IPS-NIHi7 (cell line): ENCODE data around the gene USF3.

Source experiments
- DNase-seq: peaks from one replicate; pipeline ENCODE4 v3.0.0; 2012; ENCODE audit warnings: mixed read lengths; ENCODE audit errors: extremely low spot score

USF3 gene, protein sequence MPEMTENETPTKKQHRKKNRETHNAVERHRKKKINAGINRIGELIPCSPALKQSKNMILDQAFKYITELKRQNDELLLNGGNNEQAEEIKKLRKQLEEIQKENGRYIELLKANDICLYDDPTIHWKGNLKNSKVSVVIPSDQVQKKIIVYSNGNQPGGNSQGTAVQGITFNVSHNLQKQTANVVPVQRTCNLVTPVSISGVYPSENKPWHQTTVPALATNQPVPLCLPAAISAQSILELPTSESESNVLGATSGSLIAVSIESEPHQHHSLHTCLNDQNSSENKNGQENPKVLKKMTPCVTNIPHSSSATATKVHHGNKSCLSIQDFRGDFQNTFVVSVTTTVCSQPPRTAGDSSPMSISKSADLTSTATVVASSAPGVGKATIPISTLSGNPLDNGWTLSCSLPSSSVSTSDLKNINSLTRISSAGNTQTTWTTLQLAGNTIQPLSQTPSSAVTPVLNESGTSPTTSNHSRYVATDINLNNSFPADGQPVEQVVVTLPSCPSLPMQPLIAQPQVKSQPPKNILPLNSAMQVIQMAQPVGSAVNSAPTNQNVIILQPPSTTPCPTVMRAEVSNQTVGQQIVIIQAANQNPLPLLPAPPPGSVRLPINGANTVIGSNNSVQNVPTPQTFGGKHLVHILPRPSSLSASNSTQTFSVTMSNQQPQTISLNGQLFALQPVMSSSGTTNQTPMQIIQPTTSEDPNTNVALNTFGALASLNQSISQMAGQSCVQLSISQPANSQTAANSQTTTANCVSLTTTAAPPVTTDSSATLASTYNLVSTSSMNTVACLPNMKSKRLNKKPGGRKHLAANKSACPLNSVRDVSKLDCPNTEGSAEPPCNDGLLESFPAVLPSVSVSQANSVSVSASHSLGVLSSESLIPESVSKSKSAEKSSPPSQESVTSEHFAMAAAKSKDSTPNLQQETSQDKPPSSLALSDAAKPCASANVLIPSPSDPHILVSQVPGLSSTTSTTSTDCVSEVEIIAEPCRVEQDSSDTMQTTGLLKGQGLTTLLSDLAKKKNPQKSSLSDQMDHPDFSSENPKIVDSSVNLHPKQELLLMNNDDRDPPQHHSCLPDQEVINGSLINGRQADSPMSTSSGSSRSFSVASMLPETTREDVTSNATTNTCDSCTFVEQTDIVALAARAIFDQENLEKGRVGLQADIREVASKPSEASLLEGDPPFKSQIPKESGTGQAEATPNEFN (N-terminal part only)

GRCh38 chr3:113695786-113696645 lies at the start of gene USF3:
Gene USF3 (minus strand): TSS chr3:113696642. CDS start chr3:113674878, 21,764 bp downstream.
- DNase-seq = peak; percentile 92

- peak; percentile 92 for DNase-seq
Observed at GRCh38 chr3:113745756-113746547, 49.5 kb upstream of the USF3 start, which contains the start of gene NAA50. Gene NAA50 (minus strand): TSS chr3:113746249. CDS start chr3:113745949, 300 bp downstream.

DNA sequence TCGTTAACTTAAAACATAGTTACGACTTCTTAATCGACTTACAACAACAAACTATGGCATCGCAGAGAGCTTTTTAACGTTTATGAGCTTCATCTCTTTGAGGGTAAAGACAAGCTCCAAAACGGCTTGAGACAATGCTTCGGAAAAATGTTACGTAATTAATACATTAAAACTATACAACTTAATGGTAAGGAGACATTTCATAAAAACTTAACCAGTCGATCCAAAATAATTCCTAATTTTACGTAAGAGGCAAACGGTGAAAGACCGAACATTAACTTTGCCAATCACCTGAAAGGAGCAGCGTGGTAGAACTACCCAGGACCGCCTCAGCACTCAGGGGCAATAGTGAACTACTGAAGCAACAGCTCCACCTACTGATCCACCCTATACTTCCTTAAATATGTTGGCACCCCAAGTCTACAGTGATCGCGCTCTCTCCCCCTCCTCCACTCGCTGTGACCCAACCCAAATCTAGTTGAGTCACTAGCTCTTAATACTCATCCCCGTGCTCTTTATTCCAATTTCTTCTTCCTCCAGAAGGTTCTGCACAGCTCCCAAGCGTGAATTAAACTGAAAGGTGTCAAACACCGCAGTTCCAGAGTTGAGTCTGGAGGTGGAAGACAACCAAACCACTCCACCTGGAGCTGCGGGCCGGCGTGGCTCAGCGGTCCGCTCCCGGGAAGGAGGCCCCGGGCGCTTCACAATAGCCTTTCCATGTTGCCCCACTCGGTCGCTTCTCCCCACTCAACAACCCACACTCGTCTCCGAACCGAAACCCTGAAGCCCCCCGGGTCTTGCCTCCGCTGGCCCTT lies 48.7 kb upstream of the USF3 start:
- peak; percentile 81 for DNase-seq

GRCh38 chr3:113743006-113743630 lies 46.7 kb upstream of the USF3 start:
- no peak for DNase-seq

GRCh38 chr3:113741620-113742019 lies 45.2 kb upstream of the USF3 start:
- no peak for DNase-seq

DNA sequence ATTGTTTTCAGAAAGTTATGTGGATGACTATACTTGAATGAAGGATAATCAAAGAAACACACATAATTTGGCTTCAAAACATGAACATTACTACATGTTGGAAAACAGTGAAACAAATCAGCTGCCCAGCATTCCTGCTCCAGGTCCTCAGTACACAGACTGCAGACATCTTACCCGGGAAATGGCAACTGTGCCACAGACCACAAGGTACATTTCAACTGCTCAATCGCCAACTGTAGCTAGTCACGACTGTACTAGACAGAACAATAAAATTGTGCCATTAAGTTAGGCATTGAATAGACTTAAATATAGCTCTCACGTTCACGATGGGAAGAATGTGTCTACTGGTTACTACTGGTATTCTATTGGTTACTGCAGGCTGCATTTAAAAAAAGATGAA lies 44.6 kb upstream of the USF3 start:
- no peak for DNase-seq

DNA sequence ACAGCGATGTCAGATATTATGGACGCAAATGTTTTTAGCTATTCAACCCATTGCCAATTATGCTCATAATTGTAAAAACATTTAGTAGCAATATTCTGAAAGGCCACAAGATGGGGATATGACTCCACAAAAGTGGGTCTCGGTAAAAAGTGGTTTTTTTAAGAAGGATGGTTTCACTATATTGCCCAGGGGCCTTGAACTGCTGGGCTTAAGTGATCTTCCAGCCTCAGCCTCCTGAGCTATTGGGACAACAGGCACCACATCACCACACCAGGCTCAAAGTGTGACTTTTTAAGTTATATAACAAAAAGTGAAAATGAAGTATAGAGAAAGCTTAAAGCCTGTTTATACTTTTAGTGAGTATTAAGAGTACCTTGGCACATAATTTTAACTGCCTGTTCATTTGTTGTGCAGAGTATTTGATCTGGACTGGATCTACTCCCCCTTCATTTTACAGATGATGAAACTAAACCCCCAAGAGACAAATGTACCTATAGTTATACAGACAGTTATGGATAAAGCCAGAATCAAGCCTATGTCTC lies 40.2 kb upstream of the USF3 start:
- DNase-seq = peak; percentile 18

DNA sequence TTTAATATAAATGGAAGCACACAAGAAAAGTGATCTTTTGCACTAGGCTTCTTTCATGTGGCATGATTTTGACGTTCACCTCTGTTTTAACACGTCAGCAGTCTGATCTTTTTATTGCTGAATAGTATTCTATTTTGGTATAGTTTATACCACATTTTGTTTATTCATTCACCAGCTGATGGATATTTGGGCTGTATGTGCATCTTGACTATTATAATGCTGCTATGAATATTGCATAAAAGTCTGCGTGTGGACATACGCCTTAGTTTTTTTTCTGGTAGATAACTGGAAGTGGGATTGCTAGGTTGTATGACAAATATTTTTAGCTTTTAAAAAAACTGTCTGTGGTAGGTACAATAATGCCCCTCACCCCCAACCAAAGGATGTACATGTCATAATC lies 35.3 kb upstream of the USF3 start:
- DNase-seq = no peak

GRCh38 chr3:113730550-113730949 lies 34.1 kb upstream of the USF3 start:
- DNase-seq = no peak

GRCh38 chr3:113728661-113729060 lies 32.2 kb upstream of the USF3 start:
- no peak for DNase-seq

DNA sequence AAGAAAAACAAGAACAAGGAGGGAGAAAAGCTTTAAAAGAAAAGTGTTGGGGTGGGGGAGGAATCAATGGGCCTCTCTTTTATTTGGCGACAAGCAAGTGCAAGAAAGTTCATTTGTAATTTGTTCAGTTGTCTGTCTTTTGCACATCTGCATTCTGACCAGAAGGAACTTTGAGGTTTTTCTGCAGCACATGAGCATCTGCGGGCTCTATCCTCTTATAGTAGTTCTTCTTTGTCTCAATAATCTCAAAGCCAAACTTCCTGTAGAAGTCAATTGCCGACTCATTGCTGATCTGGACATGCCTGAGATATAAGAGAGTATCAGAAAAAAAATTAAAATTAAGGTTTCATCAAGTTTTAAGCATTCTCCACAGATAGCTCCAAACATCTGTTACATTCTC lies 25.2 kb upstream of the USF3 start:
- no peak for DNase-seq

DNA sequence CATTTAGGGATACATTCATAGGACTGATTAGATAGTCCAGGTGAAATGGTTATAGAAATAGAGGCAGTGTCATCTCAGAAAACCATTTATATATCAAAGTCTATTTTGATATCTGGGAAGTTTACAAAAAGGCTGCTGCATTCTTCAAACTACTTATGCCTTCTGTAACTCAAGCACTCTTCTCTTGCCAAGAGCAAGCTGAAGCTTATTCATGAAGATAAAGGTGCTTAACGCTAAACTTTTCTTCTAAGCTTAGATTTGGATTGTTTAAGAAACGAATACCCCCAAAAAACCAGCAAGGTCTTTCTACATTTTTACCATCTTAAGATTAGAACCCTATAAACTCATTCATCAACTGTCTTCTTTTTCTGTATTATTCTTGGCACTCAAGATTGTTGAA lies 23.3 kb upstream of the USF3 start:
- DNase-seq = no peak

- DNase-seq = no peak
Observed at GRCh38 chr3:113719294-113719693, 22.9 kb upstream of the USF3 start.

DNA sequence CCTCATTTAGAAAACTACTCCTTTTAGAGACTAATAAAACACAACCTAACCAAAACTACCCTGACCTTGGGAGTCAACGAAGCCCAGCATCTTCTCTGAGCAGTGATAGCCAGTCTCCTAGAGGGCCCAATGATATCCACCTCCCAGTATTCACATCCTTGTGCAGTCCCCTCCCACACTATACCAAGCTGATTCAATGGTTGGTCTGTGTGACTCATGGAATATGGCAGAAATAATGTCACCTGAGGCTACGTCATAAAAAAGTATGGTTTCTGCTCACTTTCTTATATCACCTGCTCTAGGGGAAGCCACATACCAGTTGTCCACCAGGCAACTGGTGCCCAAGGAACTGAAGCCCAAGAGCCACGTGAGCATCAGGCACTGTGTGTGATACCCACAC lies 21.4 kb upstream of the USF3 start:
- DNase-seq = no peak

DNA sequence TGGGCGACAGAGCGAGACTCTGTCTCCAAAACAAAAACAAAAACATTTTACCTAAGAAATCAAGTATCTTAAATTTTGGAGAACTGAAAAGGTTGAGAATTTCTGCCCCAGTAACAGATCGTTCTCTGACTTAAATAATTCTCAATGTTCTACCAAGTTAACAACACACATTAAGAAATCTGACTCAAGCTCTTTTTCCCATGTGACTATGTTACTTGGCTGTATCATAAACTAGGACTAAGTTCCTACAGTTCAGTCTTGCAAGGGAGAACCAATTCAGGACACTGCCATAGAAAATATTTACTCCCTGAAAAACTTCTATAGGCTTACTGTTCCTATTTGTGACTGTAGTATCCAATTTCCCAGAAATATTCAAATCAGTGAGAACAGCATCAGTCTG lies 20.9 kb upstream of the USF3 start:
- DNase-seq = no peak

DNA sequence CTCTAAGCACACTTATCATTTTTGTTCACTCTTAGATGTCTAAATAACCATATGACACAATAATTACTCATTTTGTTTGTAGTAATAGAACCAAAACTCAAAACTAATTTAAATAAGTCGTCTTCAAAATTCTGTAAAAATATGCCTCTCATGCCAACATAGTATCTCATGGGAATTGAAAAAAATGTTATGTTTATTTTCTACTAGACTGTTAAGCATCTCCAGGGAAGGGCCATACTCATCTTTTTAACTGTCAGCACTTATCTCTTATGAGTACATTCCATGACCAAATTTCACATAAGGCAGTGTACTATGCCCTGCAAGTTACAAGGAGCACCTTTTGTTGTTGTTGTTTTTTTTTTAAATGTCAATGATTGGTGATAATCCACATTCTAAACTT lies 18.3 kb upstream of the USF3 start:
- no peak for DNase-seq

GRCh38 chr3:113712129-113712528 lies 15.7 kb upstream of the USF3 start:
- DNase-seq = no peak

GRCh38 chr3:113707835-113708234 lies 11.4 kb upstream of the USF3 start:
- no peak for DNase-seq

DNA sequence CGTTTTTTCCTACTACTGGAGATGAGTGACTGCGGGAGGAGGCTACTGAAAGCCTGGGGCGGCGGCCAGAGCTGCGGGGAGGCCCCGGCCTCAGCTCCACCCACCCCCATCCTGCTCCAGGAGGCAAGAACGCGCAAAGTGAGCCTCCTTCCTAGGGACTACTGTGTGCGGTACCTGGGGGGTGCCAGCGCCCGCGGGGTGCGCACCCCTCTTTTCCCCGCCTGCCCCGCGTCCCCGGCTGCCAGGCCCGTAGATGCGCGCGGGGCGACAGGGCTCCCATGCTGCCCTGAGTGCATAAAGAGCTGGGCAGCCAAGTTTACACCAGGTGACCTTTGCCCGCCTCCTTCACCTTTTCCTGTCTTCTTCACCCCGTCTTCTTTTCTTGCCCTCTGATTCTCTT lies 2.5 kb upstream of the USF3 start:
- peak; percentile 45 for DNase-seq
